Lower leg skin (tissue), 4 donors: ENCODE data around the gene MRPS9. TPM values are rescaled to one million over a fixed set of nuclear protein-coding genes. Genes with fewer than 3 reads are reported as not detected.

Source experiments
- DNase-seq, 2 donors: peaks; one replicate each; pipeline ENCODE4 v3.0.0-alpha.2; 2019; ENCODE audit warnings: low spot score in 2 of 2
- H3K4me3 ChIP-seq: fragments of 200-600 bp; sonication (generic); 2 replicates; pipeline ENCODE4 v1.5.1; 2017; ENCODE audit warnings: mild to moderate bottlenecking, low read depth; ENCODE audit not compliant: poor library complexity, severe bottlenecking
- CTCF ChIP-seq, 3 donors: fragments of 450-650 bp; IDR thresholded peaks; one replicate each; pipeline ENCODE4 v1.5.1; 2016; ENCODE audit warnings: antibody characterized with exemption in 3 of 3, mild to moderate bottlenecking in 3 of 3, moderate library complexity in 2 of 3
- POLR2A ChIP-seq, 2 donors: fragments of 450-650 bp; IDR thresholded peaks; one replicate each; pipeline ENCODE4 v1.6.1; 2016 to 2017; ENCODE audit warnings: antibody characterized with exemption in 2 of 2, mild to moderate bottlenecking in 1 of 2, moderate library complexity in 1 of 2
- WGBS, 2 donors: methylation state at CpG; one replicate each; pipeline ENCODE4 v1.1.5; 2018; 5-methylcytosine and 5-hydroxymethylcytosine counted together
- intact Hi-C: fragments of 100-400 bp; cut with DNase I; formaldehyde crosslinking; loops from one replicate; pipeline ENCODE4 v1.15.0; 2023; ENCODE audit warnings: low total_unique reads
- total RNA-seq, 4 donors: library from RNA; depleted of rRNA; stranded (reverse); fragments of >200 nt; gene quantifications; one replicate each; pipeline ENCODE4 v1.1.0, GENCODE V29; 2016

Gene MRPS9
- total RNA-seq, 4 donors from 2014 or later: 16.1 to 20.0 (median 17.3) TPM

- no peak for TF ChIP-seq POLR2A (IDR thresholded peaks at IDR 0.05)
- no peak for TF ChIP-seq CTCF (IDR thresholded peaks at IDR 0.05)
- 83 to 88% methylated on average over 8 of the region's 8 CpGs for WGBS, 2 donors
- intact Hi-C loops: no loop called here
- DNase-seq: no peak
- H3K4me3 ChIP-seq: no peak overlapping the region
Observed at GRCh38 chr2:105104208-105104731, 66.4 kb downstream of the MRPS9 start.

GRCh38 chr2:105110295-105110829, 72.5 kb downstream of the MRPS9 start:
- no peak overlapping the region for H3K4me3 ChIP-seq
- TF ChIP-seq POLR2A (IDR thresholded peaks at IDR 0.05): no peak
- 84% methylated on average over 5 of the region's 5 CpGs for WGBS, 2 donors
- no peak for DNase-seq
- intact Hi-C loops: no loop called here

- no peak for DNase-seq
- no peak for TF ChIP-seq CTCF (IDR thresholded peaks at IDR 0.05)
- intact Hi-C loops: no loop called here
- no peak overlapping the region for H3K4me3 ChIP-seq
- whole genome bisulfite sequencing, 2 donors: 81 to 84% methylated on average over 10 to 15 of the region's 15 CpGs
Observed at GRCh38 chr2:105111365-105112150, 73.7 kb downstream of the MRPS9 start.

GRCh38 chr2:105112345-105112744, 74.5 kb downstream of the MRPS9 start:
- no peak for DNase-seq
- no peak overlapping the region for H3K4me3 ChIP-seq
- TF ChIP-seq POLR2A (IDR thresholded peaks at IDR 0.05) (no peak), CTCF (IDR thresholded peaks at IDR 0.05) (no peak)
- WGBS, 2 donors: 79 to 82% methylated on average over 12 of the region's 12 CpGs
- intact Hi-C loops: no loop called here

- no peak overlapping the region for H3K4me3 ChIP-seq
- 63 to 71% methylated on average over 4 of the region's 4 CpGs for WGBS, 2 donors
- intact Hi-C loops: no loop called here
- no peak for DNase-seq
- TF ChIP-seq POLR2A (IDR thresholded peaks at IDR 0.05): no peak
- no peak for TF ChIP-seq CTCF (IDR thresholded peaks at IDR 0.05)
Observed at GRCh38 chr2:105113616-105114291, 75.9 kb downstream of the MRPS9 start.

GRCh38 chr2:105114551-105114950, 76.7 kb downstream of the MRPS9 start:
- WGBS, 2 donors: 16 to 20% methylated on average over 3 to 4 of the region's 4 CpGs
- H3K4me3 ChIP-seq: no peak overlapping the region
- DNase-seq: no peak
- TF ChIP-seq CTCF (IDR thresholded peaks at IDR 0.05) (no peak), POLR2A (IDR thresholded peaks at IDR 0.05) (no peak)
- intact Hi-C loops: no loop called here
